Endothelial cell of hepatic sinusoid (primary cell): Measurements from ENCODE around the gene TECPR2.
"Not testable (repeated sequence)": the region's sequence is repeated elsewhere in the genome, so short reads cannot be mapped to it uniquely, and the experiment has no call there.

ENCODE experiments used
- in situ Hi-C: cut with HindIII; loops from 2 replicates; pipeline ENCODE4 v1.10.0; 2017; ENCODE audit warnings: low sequenced_read_pairs

The TECPR2 gene

GRCh38 chr14:102545461-102546265 is 182.9 kb downstream of the TECPR2 start:
- in situ Hi-C loops: no loop called here

- in situ Hi-C loops: no loop called here
Measured at GRCh38 chr14:102548616-102549240, 186.0 kb downstream of the TECPR2 start.

- in situ Hi-C loops: not testable (repeated sequence)
Measured at GRCh38 chr14:102550927-102551401, 188.2 kb downstream of the TECPR2 start.
